ENCODE data around the gene RAB3A.
A peak's percentile ranks its signal among the peaks of the same experiment; 100 is the strongest.
"Not testable (repeated sequence)": the region's sequence is repeated elsewhere in the genome, so short reads cannot be mapped to it uniquely, and the experiment has no call there.

RAB3A gene

DNA sequence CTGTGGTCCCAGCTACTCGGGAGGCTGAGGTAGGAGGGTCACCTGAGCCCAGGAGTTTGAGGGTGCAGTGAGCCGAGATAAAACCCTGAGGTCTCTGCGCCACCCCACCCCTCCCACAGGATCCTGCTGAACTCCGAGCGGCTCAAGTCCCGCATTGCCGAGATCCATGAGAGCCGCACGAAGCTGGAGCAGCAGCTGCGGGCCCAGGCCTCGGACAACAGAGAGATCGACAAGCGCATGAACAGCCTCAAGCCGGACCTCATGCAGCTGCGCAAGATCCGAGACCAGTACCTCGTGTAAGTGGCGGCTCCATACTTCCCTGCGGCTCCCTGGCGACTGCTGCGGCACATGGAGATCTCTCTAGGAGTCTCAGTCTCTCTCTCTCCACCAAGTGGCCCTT lies 36.8 kb downstream of the RAB3A start:
- DNase-seq: no peak

- DNase-seq: no peak
Observed at GRCh38 chr19:18165794-18166544, 37.9 kb downstream of the RAB3A start.

DNA sequence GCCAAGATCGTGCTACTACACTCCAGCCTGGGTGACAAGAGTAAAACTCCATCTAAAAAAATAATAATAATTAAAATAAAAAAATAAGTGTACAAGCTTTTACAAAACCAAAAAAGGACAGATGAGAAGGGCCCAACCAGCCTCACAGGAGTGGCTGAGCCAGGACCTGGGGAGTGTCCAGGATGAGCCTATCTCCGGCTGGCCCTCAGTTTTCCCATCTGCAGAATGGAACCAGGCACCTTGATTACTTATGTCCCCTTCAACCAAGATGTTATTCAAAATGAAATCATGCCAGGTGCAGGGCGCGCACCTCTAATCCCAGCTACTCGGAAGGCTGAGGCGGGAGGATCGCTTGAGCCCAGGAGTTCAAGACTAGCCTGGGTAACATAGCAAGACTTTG lies 39.8 kb downstream of the RAB3A start:
- DNase-seq: no peak

GRCh38 chr19:18161636-18162002 lies 42.2 kb downstream of the RAB3A start:
- no peak for DNase-seq

- no peak for DNase-seq
Observed at GRCh38 chr19:18160971-18161635, 42.7 kb downstream of the RAB3A start.

- no peak for DNase-seq
Observed at GRCh38 chr19:18160493-18160970, 43.3 kb downstream of the RAB3A start.

DNA sequence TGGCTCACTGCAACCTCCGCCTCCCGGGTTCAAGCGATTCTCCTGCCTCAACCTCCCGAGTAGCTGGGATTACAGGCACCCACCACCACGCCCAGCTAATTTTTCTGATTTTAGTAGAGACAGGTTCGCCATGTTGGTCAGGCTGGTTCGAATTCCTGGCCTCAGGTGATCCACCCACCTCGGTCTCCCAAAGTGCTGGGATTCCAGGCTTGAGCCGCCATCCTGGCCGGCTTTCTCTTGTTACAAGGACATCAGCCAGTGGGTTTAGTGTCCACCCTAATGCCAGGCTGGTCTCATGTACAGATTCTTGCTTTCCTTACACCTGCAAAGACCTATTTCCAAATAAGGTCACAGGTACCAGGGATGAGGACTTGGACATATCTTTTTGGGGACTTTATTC lies 44.0 kb downstream of the RAB3A start:
- no peak for DNase-seq

- not testable (repeated sequence) for DNase-seq
Observed at GRCh38 chr19:18159059-18159616, 44.7 kb downstream of the RAB3A start.

- no peak for DNase-seq
Observed at GRCh38 chr19:18158467-18158866, 45.4 kb downstream of the RAB3A start.

DNA sequence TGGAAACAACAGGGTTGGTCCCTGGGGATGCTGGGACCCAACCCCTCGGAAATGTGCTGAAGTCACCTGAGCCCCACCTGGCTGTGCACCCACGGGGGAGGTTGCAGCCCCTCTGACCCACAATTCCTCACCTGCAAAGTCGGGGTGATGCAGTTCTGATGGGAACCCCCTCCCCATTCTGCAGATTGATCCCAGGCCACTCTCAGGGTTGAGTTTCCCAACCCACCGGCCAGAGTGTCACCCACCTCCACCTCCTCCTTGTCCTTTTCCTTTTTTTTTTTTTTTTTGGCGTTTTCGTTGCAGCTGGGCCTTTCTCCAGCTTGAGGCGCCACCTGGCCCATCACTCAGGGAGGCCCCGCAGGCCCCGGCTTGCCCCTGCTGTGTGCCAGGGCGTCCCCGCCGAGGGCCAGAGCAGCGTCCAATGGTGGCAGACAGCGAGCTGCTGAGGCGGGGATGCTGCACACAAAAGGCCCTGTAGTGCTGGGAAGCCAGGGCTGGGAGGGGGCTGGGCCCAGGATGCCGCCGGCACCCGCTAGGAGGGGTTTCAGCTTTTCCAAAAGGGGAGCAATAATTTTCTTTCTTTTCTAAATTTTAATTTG lies 46.3 kb downstream of the RAB3A start:
- DNase-seq: peak; percentile 91

- peak; percentile 87 for DNase-seq
Observed at GRCh38 chr19:18156841-18157464, 46.9 kb downstream of the RAB3A start.

DNA sequence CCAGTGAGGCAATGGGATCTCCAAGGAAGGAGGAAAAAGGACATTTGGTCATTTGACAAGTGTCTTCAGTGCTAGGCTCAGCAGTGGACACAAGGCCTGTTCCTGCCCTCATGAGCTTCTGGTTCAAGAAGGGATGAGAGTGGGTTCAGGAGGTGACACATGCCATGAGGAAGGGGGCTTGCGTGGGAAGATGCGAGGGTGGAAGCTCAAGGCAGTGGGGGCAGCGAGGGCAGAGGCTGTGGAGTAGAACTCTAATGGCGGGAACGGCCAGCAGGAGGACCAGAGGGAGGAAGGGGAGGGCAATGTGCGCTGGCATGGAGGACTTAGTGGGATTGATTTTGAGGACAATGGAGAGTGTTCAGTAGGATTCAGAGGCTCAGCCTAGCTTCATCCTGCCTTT lies 47.6 kb downstream of the RAB3A start:
- no peak for DNase-seq

DNA sequence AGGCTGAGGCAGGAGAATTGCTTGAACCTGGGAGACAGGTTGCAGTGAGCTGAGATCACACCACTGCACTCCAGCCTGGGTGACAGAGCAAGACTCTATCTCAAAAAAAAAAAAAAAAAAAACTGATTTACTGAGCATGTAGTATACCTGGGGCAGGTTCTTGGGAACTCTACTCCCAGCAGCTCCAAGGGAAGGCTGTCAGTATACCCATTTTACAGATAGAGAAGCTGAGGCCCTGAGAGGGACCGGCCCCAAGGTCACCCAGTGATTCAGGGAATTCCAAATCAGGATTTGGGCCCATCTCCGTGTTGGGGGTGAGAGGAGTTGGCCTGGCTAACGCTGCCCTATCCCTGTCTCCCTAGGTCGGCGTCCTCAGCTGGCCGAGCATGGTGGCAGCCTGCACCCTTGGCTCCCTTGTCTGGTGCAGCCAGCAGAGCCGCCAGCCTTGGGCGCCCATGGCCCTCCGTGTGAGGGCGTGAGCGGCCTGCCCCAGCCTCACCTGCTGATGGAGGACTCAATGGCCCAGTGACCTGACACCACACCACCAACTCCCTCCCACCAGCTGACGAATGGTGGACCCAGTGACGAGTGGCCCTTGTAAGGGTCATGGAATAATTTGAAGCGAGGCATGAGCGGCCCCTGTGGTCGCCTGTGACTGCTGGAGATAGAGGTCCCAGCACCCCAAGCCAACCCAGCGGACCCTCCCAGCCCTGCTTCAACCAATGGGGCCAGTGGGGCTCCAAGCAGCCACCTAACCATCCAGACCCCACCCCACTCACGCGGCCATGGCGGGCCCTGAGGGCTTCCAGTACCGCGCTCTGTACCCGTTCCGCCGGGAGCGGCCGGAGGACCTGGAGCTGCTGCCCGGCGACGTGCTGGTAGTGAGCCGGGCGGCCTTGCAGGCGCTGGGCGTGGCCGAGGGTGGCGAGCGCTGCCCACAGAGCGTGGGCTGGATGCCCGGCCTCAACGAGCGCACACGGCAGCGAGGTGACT lies 48.5 kb downstream of the RAB3A start:
- no peak for DNase-seq

GRCh38 chr19:18153556-18154134 lies 50.2 kb downstream of the RAB3A start:
- no peak for DNase-seq

GRCh38 chr19:18152817-18153555 lies 50.9 kb downstream of the RAB3A start, which contains the start of gene PIK3R2:
Gene PIK3R2 (plus strand): TSS chr19:18153163. CDS start chr19:18155880, 2,717 bp downstream.
- peak; percentile 96 for DNase-seq

- peak; percentile 85 for DNase-seq
Observed at GRCh38 chr19:18152442-18152816, 51.4 kb downstream of the RAB3A start.

DNA sequence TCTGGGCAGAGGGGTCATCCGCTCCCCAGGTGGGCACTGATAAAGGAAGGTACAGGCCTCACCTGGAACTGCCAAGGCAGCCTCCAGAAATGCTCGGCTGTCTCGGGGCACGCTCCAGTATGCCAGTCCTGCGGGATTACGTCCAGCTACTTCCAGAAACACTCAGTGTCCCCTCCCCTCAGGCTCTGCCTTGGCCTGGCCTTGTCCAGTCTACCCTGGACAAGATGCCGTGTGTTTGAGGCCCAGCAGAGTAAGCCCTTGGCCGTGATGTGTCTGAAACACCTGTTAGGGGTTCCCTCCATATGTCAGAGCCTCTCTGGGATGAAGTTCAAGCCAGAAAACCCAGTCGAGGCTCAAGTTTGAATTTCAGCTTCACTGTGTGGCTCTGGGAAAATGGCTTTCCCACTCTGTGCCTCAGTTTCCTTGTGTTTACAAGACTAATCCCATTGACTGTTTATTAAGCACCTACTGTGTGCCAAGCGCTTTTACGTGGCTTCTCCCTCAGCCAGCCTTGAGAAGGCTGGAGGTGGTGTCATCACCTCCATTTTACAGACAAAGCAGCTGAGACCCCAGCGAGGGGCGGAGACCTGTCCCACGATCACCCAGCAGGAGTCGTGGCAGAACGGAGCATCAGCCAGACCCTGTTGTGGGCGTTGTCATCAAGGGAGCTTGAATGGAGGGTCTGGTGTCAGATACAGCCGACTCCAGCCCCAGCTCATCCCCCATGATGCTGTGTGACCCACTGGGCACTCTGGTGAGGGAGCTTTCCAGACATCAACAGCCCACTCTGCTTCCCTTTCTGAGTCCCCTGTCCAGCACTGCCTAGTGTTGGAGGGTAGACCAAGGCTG lies 52.8 kb downstream of the RAB3A start:
- DNase-seq: no peak

GRCh38 chr19:18149596-18149975 lies 54.3 kb downstream of the RAB3A start:
- no peak for DNase-seq

DNA sequence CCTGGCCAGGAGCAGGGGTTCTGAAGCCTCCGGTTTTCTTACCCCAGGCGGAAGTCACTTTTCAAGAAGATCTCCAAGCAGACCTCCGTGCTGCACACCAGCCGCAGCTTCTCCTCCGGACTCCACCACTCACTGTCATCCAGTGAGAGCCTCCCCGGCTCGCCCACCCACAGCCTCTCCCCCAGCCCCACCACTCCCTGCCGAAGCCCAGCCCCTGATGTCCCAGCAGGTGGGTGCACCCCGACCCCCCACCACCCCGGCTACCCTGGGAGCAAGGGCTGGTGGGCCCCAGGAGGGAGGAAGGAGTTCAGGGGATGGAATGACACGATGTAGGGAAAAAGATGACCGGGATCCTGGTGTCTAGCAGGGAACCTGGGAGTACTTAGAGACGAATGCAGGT lies 56.4 kb downstream of the RAB3A start:
- no peak for DNase-seq

All from DMS79 (cell line).